Lung microvascular endothelial cell (primary cell): ENCODE results near the gene SRD5A1. TPM values are rescaled to one million over a fixed set of nuclear protein-coding genes. Genes with fewer than 3 reads are reported as not detected.

Experiments
- total RNA-seq: library from RNA; depleted of rRNA; stranded (reverse); fragments of >200 nt; gene quantifications from 2 replicates; pipeline ENCODE4 v1.2.1, GENCODE V29; 2014

The SRD5A1 gene
- total RNA-seq, 1 donor from 2014 or later: 3.6 TPM

Other genes with a start within 250 kb of the SRD5A1 start
- under 0.01 and 0.20 TPM in 2 replicates for gene UBE2QL1, start 184.6 kb upstream of the SRD5A1 start, total RNA-seq
- gene NSUN2, start 396 bp upstream of the SRD5A1 start, total RNA-seq: 35.5 and 46.8 TPM in 2 replicates
- gene TENT4A, start 80.0 kb downstream of the SRD5A1 start, total RNA-seq: 6.5 and 8.1 TPM in 2 replicates